Endothelial cell of umbilical vein (primary cell): ENCODE measurements around the gene ZFYVE21.

Source experiments
- CTCF ChIP-seq, 2 donors: IDR thresholded peaks; 1 replicate in 1 of 2; 2 replicates in 1 of 2; pipeline ENCODE4 v1.5.1; 2011; ENCODE audit warnings: low read length in 2 of 2, mild to moderate bottlenecking in 2 of 2, moderate library complexity in 2 of 2, control low read depth in 1 of 2, inconsistent platforms in 1 of 2, low read depth in 1 of 2; ENCODE audit not compliant: insufficient read depth in 1 of 2; ENCODE audit errors: extremely low read depth in 1 of 2
- MAX ChIP-seq: IDR thresholded peaks from 2 replicates; pipeline ENCODE4 v1.6.1; 2011; ENCODE audit not compliant: insufficient read depth, insufficient read length
- POLR2A ChIP-seq: IDR thresholded peaks from 2 replicates; pipeline ENCODE4 v1.6.1; 2012; ENCODE audit warnings: low read depth, mild to moderate bottlenecking, control low read depth, low read length
- POLR2AphosphoS5 ChIP-seq: IDR thresholded peaks from 2 replicates; pipeline ENCODE4 v1.6.1; 2012; ENCODE audit warnings: low read depth, mild to moderate bottlenecking, control low read depth, low read length, moderate library complexity; ENCODE audit not compliant: insufficient read depth

GRCh38 chr14:103748534-103748857, 32.9 kb downstream of the ZFYVE21 start:
- TF ChIP-seq CTCF (IDR thresholded peaks at IDR 0.05; ENCODE audit: extremely low read depth in 1 of 2, insufficient read depth in 1 of 2, low read depth in 1 of 2, low read length in 2 of 2): no peak
- TF ChIP-seq POLR2A: no peak
- TF ChIP-seq POLR2AphosphoS5: no peak
- no peak for TF ChIP-seq MAX
